GM19238 (cell line): Measurements from ENCODE around the gene SPRTN.
A peak's percentile ranks its signal among the peaks of the same experiment; 100 is the strongest.

Source experiments
- DNase-seq: peaks from one replicate; pipeline ENCODE4 v3.0.0; 2011; ENCODE audit warnings: low spot score; ENCODE audit not compliant: insufficient read length

Gene SPRTN

GRCh38 chr1:231338270-231339128, at the start of gene SPRTN:
SPRTN (plus strand) TSS chr1:231338293; CDS start chr1:231338384, 91 bp downstream.
- peak; percentile 84 for DNase-seq

- no peak for DNase-seq
Observed at GRCh38 chr1:231295938-231296337, 42.2 kb upstream of the SPRTN start.

- no peak for DNase-seq
Observed at GRCh38 chr1:231301990-231302389, 36.1 kb upstream of the SPRTN start.

- DNase-seq = no peak
Observed at GRCh38 chr1:231310391-231310934, 27.6 kb upstream of the SPRTN start.

GRCh38 chr1:231311720-231312431, 26.2 kb upstream of the SPRTN start:
- no peak for DNase-seq

- no peak for DNase-seq
Observed at GRCh38 chr1:231312432-231312788, 25.7 kb upstream of the SPRTN start.

GRCh38 chr1:231313661-231314060, 24.4 kb upstream of the SPRTN start:
- no peak for DNase-seq

- peak; percentile 30 for DNase-seq
Observed at GRCh38 chr1:231315887-231316286, 22.2 kb upstream of the SPRTN start.

- no peak for DNase-seq
Observed at GRCh38 chr1:231317306-231318014, 20.6 kb upstream of the SPRTN start.

- no peak for DNase-seq
Observed at GRCh38 chr1:231318015-231318355, 20.1 kb upstream of the SPRTN start.

- no peak for DNase-seq
Observed at GRCh38 chr1:231318568-231318967, 19.5 kb upstream of the SPRTN start.

- DNase-seq = no peak
Observed at GRCh38 chr1:231319080-231319479, 19.0 kb upstream of the SPRTN start.

GRCh38 chr1:231322880-231323530, 15.1 kb upstream of the SPRTN start:
- DNase-seq = no peak

- no peak for DNase-seq
Observed at GRCh38 chr1:231324660-231325059, 13.4 kb upstream of the SPRTN start.

- DNase-seq = no peak
Observed at GRCh38 chr1:231326248-231326647, 11.8 kb upstream of the SPRTN start.

- no peak for DNase-seq
Observed at GRCh38 chr1:231327617-231328016, 10.5 kb upstream of the SPRTN start.

GRCh38 chr1:231329483-231329882, 8.6 kb upstream of the SPRTN start:
- no peak for DNase-seq

GRCh38 chr1:231332761-231333160, 5.3 kb upstream of the SPRTN start:
- no peak for DNase-seq

GRCh38 chr1:231334079-231334666, 3.9 kb upstream of the SPRTN start:
- no peak for DNase-seq

GRCh38 chr1:231334952-231335351, 3.1 kb upstream of the SPRTN start:
- DNase-seq = no peak
